CD14-positive monocyte (primary cell): Measurements from ENCODE around the gene RLBP1. TPM values are rescaled to one million over a fixed set of nuclear protein-coding genes. Genes with fewer than 3 reads are reported as not detected.

Source experiments
- DNase-seq, 3 donors: peaks; one replicate each; pipeline ENCODE4 v3.0.0-alpha.2; 2011 to 2022
- H2AFZ ChIP-seq: 2 replicates; pipeline ENCODE4 v1.6.0; 2012; ENCODE audit warnings: mild to moderate bottlenecking, low read depth, low read length, inconsistent platforms; ENCODE audit not compliant: insufficient read depth, poor library complexity, severe bottlenecking
- H3K27ac ChIP-seq, 2 donors: 1 replicate in 1 of 2; 2 replicates in 1 of 2; pipeline ENCODE4 v1.5.1; 2012 to 2013; ENCODE audit warnings: low read length in 2 of 2, control low read depth in 1 of 2, inconsistent platforms in 1 of 2, low read depth in 1 of 2, mild to moderate bottlenecking in 1 of 2
- H3K27me3 ChIP-seq, 2 donors: one replicate each; pipeline versions ENCODE4 v1.6.0 to v1.6.1; 2011 to 2013; ENCODE audit warnings: low read length in 2 of 2; ENCODE audit not compliant: control insufficient read depth in 2 of 2, insufficient read depth in 2 of 2
- H3K36me3 ChIP-seq, 2 donors: replicated peaks in 1 of 2; 1 replicate in 1 of 2; 2 replicates in 1 of 2; pipeline versions ENCODE4 v1.5.1 to v1.6.1; 2012 to 2013; ENCODE audit warnings: low read length in 2 of 2, control low read depth in 1 of 2, inconsistent platforms in 1 of 2, mild to moderate bottlenecking in 1 of 2; ENCODE audit not compliant: insufficient read depth in 2 of 2, control insufficient read depth in 1 of 2
- H3K4me1 ChIP-seq, 2 donors: 1 replicate in 1 of 2; 2 replicates in 1 of 2; pipeline versions ENCODE4 v1.5.1 to v1.6.1; 2012 to 2013; ENCODE audit warnings: low read length in 2 of 2, control low read depth in 1 of 2, inconsistent platforms in 1 of 2, mild to moderate bottlenecking in 1 of 2, moderate library complexity in 1 of 2; ENCODE audit not compliant: insufficient read depth in 2 of 2, control insufficient read depth in 1 of 2
- H3K4me2 ChIP-seq: replicated peaks from 2 replicates; pipeline ENCODE3; 2012; ENCODE audit warnings: low read length, moderate library complexity, mild to moderate bottlenecking; ENCODE audit not compliant: poor library complexity, severe bottlenecking; ENCODE audit errors: extremely low read depth
- H3K4me3 ChIP-seq, 3 experiments: fragments of 200-600 bp in 1 of 3; sonication (generic) in 1 of 3; replicated peaks in 1 of 3; 1 replicate in 2 of 3; 2 replicates in 1 of 3; pipeline ENCODE4 v1.5.1; 2011 to 2013; ENCODE audit warnings: low read length in 3 of 3, mild to moderate bottlenecking in 3 of 3, control low read depth in 2 of 3, low read depth in 2 of 3, inconsistent platforms in 1 of 3, moderate library complexity in 1 of 3
- H3K79me2 ChIP-seq: 2 replicates; pipeline ENCODE4 v1.6.0; 2012; ENCODE audit warnings: mild to moderate bottlenecking, control low read depth, inconsistent platforms, low read length, moderate library complexity; ENCODE audit not compliant: insufficient read depth
- H3K9ac ChIP-seq: 2 replicates; pipeline ENCODE4 v1.6.0; 2017; ENCODE audit warnings: low read length, mild to moderate bottlenecking; ENCODE audit not compliant: insufficient read depth, poor library complexity, severe bottlenecking
- H3K9me3 ChIP-seq, 2 donors: replicated peaks in 1 of 2; 1 replicate in 1 of 2; 2 replicates in 1 of 2; pipeline versions ENCODE4 v1.5.1 to v1.6.1; 2012 to 2013; ENCODE audit warnings: low read length in 2 of 2, control low read depth in 1 of 2; ENCODE audit not compliant: control insufficient read depth in 1 of 2, insufficient read depth in 1 of 2
- H4K20me1 ChIP-seq: 2 replicates; pipeline ENCODE4 v1.6.0; 2012; ENCODE audit warnings: mild to moderate bottlenecking, low read length, control low read depth, moderate library complexity; ENCODE audit not compliant: insufficient read depth
- H3K27ac Mint-ChIP-seq, 7 donors: one replicate each; pipeline ENCODE4 v1.8.0; 2020; ENCODE audit warnings: mild to moderate bottlenecking in 7 of 7, mixed read lengths in 7 of 7, moderate library complexity in 6 of 7, inconsistent platforms in 2 of 7
- H3K27me3 Mint-ChIP-seq, 3 donors: one replicate each; pipeline ENCODE4 v1.8.0; 2021 to 2022; ENCODE audit warnings: low read depth in 3 of 3, mild to moderate bottlenecking in 3 of 3, mixed read lengths in 3 of 3, moderate library complexity in 3 of 3, inconsistent platforms in 1 of 3
- H3K36me3 Mint-ChIP-seq, 2 donors: one replicate each; pipeline ENCODE4 v1.8.0; 2020; ENCODE audit warnings: mixed read lengths in 2 of 2, inconsistent platforms in 1 of 2, mild to moderate bottlenecking in 1 of 2
- H3K4me1 Mint-ChIP-seq: one replicate; pipeline ENCODE4 v1.8.0; 2020; ENCODE audit warnings: mild to moderate bottlenecking, mixed read lengths
- H3K4me3 Mint-ChIP-seq, 2 donors: one replicate each; pipeline ENCODE4 v1.8.0; 2020; ENCODE audit warnings: mild to moderate bottlenecking in 2 of 2, mixed read lengths in 2 of 2, moderate library complexity in 1 of 2
- H3K9me3 Mint-ChIP-seq, 7 donors: one replicate each; pipeline ENCODE4 v1.8.0; 2020 to 2022; ENCODE audit warnings: mixed read lengths in 7 of 7, mild to moderate bottlenecking in 6 of 7, moderate library complexity in 6 of 7, inconsistent platforms in 2 of 7
- WGBS: methylation state at CpG from one replicate; pipeline ENCODE4 v1.1.5; 2013; ENCODE audit warnings: missing lambda C conversion rate; ENCODE audit not compliant: insufficient coverage; 5-methylcytosine and 5-hydroxymethylcytosine counted together
- intact Hi-C, 2 donors: fragments of 100-400 bp; cut with micrococcal nuclease; formaldehyde crosslinking; loops; one replicate each; pipeline versions ENCODE4 v1.15.0 to v1.15.1; 2023
- polyA plus RNA-seq, 3 donors: library from polyadenylated mRNA; depleted of rRNA in 1 of 3; unstranded in 2 of 3; stranded (reverse) in 1 of 3; fragments of 300-500 nt in 2 of 3; fragments of >200 nt in 1 of 3; fragmentation: Illumina TruSeq in 2 of 3; gene quantifications; 1 replicate in 2 of 3; 2 replicates in 1 of 3; pipeline ENCODE4 v1.2.3, GENCODE V29; 2012 to 2021
- TF ChIP-seq, protein P1 (sequence below): fragments of 200-600 bp; IDR thresholded peaks from one replicate; pipeline ENCODE4 v1.8.0; 2022; ENCODE audit warnings: antibody characterized with exemption, mild to moderate bottlenecking

Gene RLBP1
- polyA plus RNA-seq, 3 donors: not detected

GRCh38 chr15:89248584-89248983 lies 27.2 kb upstream of the RLBP1 start:
- peaks cover 0 to 3% (median 0%) of the 10 kb centered on the region in 7 donors for H3K9me3 Mint-ChIP-seq
- Histone ChIP-seq H3K9ac (no peak overlapping the region), H3K36me3 (peaks cover 9 to 23% of the 10 kb centered on the region in 2 donors)

DNA sequence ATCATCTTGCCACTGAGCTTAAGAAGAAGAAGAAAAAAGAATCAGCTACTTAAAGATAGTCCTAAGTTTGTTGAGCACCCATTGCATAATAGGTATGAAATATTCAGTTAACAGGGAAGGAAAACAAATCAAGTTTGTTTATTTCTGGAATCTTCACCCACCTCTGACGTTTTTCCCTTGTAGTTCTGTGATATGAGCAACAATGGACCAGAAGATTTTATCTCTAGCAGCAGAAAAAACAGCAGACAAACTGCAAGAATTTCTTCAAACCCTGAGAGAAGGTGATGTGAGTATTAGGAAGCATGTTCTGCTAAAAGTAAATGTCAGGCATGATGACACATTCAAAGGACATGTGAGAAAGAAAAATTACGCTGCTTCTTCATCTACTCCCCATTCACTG lies 26.1 kb upstream of the RLBP1 start:
- Histone ChIP-seq H3K27me3 (no peaks in the 10 kb centered on the region), H4K20me1 (no peaks in the 10 kb centered on the region), H3K4me3 (no peak overlapping the region), H3K79me2 (peaks cover 43% of the 10 kb centered on the region), H3K9ac (no peak overlapping the region), H3K36me3 (peaks cover 9 to 23% of the 10 kb centered on the region in 2 donors), H3K4me2 (no peak overlapping the region), H2AFZ (no peak overlapping the region), H3K4me1 (peaks cover 17 to 18% of the 10 kb centered on the region in 2 donors), H3K27ac (no peak overlapping the region), H3K9me3 (no peaks in the 10 kb centered on the region)
- DNase-seq: no peak
- no peak overlapping the region for H3K4me3 Mint-ChIP-seq
- TF ChIP-seq, protein P1, sequence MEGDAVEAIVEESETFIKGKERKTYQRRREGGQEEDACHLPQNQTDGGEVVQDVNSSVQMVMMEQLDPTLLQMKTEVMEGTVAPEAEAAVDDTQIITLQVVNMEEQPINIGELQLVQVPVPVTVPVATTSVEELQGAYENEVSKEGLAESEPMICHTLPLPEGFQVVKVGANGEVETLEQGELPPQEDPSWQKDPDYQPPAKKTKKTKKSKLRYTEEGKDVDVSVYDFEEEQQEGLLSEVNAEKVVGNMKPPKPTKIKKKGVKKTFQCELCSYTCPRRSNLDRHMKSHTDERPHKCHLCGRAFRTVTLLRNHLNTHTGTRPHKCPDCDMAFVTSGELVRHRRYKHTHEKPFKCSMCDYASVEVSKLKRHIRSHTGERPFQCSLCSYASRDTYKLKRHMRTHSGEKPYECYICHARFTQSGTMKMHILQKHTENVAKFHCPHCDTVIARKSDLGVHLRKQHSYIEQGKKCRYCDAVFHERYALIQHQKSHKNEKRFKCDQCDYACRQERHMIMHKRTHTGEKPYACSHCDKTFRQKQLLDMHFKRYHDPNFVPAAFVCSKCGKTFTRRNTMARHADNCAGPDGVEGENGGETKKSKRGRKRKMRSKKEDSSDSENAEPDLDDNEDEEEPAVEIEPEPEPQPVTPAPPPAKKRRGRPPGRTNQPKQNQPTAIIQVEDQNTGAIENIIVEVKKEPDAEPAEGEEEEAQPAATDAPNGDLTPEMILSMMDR: no peak
- peaks cover 29% of the 10 kb centered on the region for H3K4me1 Mint-ChIP-seq
- H3K9me3 Mint-ChIP-seq: peaks cover 0 to 3% (median 0%) of the 10 kb centered on the region in 7 donors
- peaks cover 16 to 28% of the 10 kb centered on the region in 2 donors for H3K36me3 Mint-ChIP-seq
- WGBS: no CpG with 5 or more reads among the region's 2 CpGs
- H3K27ac Mint-ChIP-seq: no peak overlapping the region
- intact Hi-C loops: no loop called here
- peaks cover 0 to 3% (median 0%) of the 10 kb centered on the region in 3 donors for H3K27me3 Mint-ChIP-seq

More at GRCh38 chr15:89248584-89248983, 27.2 kb upstream of the RLBP1 start:
- no peak overlapping the region for H2AFZ ChIP-seq
- H3K27me3 ChIP-seq: no peaks in the 10 kb centered on the region
- peaks cover 43% of the 10 kb centered on the region for H3K79me2 ChIP-seq
- H3K9me3 ChIP-seq: no peaks in the 10 kb centered on the region
- no peak overlapping the region for H3K4me2 ChIP-seq
- no peak overlapping the region for H3K4me3 ChIP-seq
- Mint-ChIP-seq H3K27ac (no peak overlapping the region), H3K36me3 (peaks cover 22 to 33% of the 10 kb centered on the region in 2 donors), H3K4me3 (no peak overlapping the region), H3K4me1 (peaks cover 22% of the 10 kb centered on the region), H3K27me3 (peaks cover 0 to 3% (median 0%) of the 10 kb centered on the region in 3 donors)
- TF ChIP-seq, protein P1: no peak
- H4K20me1 ChIP-seq: no peaks in the 10 kb centered on the region
- no peak overlapping the region for H3K27ac ChIP-seq
- intact Hi-C loops: no loop called here
- H3K4me1 ChIP-seq: peaks cover 10 to 13% of the 10 kb centered on the region in 2 donors
- whole genome bisulfite sequencing: 86% methylated on average over 1 of the region's 2 CpGs
- no peak for DNase-seq
